HepG2 (cell line): ENCODE data around the gene STPG4. TPM values are rescaled to one million over a fixed set of nuclear protein-coding genes. Genes with fewer than 3 reads are reported as not detected.
A peak's percentile ranks its signal among the peaks of the same experiment; 100 is the strongest.

Experiments
- ATAC-seq: fragments of 200-7000 bp; cut with Tn5 transposase; 3 replicates; pipeline ENCODE4 v1.9.1; 2020; ENCODE audit warnings: mild to moderate bottlenecking, moderate library complexity
- BruUV-seq: library from RNA; stranded (reverse); fragments of 400-500 nt; replicated peaks from 2 replicates; lab custom pipeline; 2021; lab: Mats Ljungman, UMichigan
- CTCF ChIA-PET: fragments of 300-600 bp; formaldehyde crosslinking; extraction: SDS; loops from one replicate; lab custom pipeline; 2021; ENCODE audit warnings: low total read pairs, inconsistent platforms, low intra/inter-chr PET ratio; lab: Yijun Ruan, JAX
- POLR2A ChIA-PET: fragments of 350-600 bp; sonication (Branson Sonifier 250); formaldehyde crosslinking; loops from one replicate; lab custom pipeline; 2020; ENCODE audit warnings: antibody characterized with exemption, inconsistent platforms; lab: Yijun Ruan, JAX
- DNase-seq: peaks from one replicate; pipeline ENCODE4 v3.0.0-alpha.2; 2015; ENCODE audit warnings: low spot score
- FAIRE-seq: peaks from 3 replicates; lab custom pipeline; 2011; peaks lifted over from hg19 to GRCh38; lab: Jason Lieb, UNC
- H2AFZ ChIP-seq: one replicate; pipeline ENCODE4 v1.6.1; 2011; ENCODE audit warnings: low read length, inconsistent platforms
- H3K27ac ChIP-seq: fragments of 300-600 bp; 3 replicates; pipeline ENCODE4 v1.8.0; 2011; ENCODE audit warnings: mixed run types, mild to moderate bottlenecking, mixed read lengths, low read length, inconsistent platforms; ENCODE audit not compliant: insufficient read depth; ENCODE audit errors: extremely low read length
- H3K27me3 ChIP-seq, 2 experiments: fragments of 200-600 bp in 1 of 2; 2 replicates in 1 of 2; 3 replicates in 1 of 2; pipeline versions ENCODE4 v1.6.0 to v1.8.0; 2011; ENCODE audit warnings: low read length in 2 of 2, mild to moderate bottlenecking in 2 of 2, moderate library complexity in 2 of 2, inconsistent platforms in 1 of 2; ENCODE audit not compliant: insufficient read depth in 2 of 2, control insufficient read depth in 1 of 2
- H3K36me3 ChIP-seq, 2 experiments: fragments of 200-600 bp in 1 of 2; replicated peaks in 1 of 2; 2 replicates in 1 of 2; 3 replicates in 1 of 2; pipeline versions ENCODE4 v1.5.1 to v1.8.0; 2011; ENCODE audit warnings: low read length in 2 of 2, inconsistent platforms in 1 of 2; ENCODE audit not compliant: insufficient read depth in 2 of 2, control insufficient read depth in 1 of 2
- H3K4me1 ChIP-seq: 2 replicates; pipeline ENCODE4 v1.5.1; 2012; ENCODE audit warnings: low read length, inconsistent platforms; ENCODE audit not compliant: insufficient read depth
- H3K4me2 ChIP-seq: 2 replicates; pipeline ENCODE4 v1.6.0; 2011; ENCODE audit warnings: low read depth, low read length, inconsistent platforms
- H3K4me3 ChIP-seq, 3 experiments: fragments of 200-600 bp in 1 of 3; sonication (generic), shearing (Covaris generic) in 1 of 3; replicated peaks in 1 of 3; 2 replicates each; pipeline ENCODE4 v1.5.1; 2011 to 2016; ENCODE audit warnings: low read length in 3 of 3, inconsistent platforms in 2 of 3, low read depth in 2 of 3, mild to moderate bottlenecking in 2 of 3, control low read depth in 1 of 3, mixed read lengths in 1 of 3; ENCODE audit not compliant: insufficient read depth in 1 of 3
- H3K79me2 ChIP-seq: one replicate; pipeline ENCODE4 v1.6.1; 2011; ENCODE audit warnings: low read length, inconsistent platforms; ENCODE audit not compliant: insufficient read depth
- H3K9ac ChIP-seq: 2 replicates; pipeline ENCODE4 v1.6.0; 2011; ENCODE audit warnings: mild to moderate bottlenecking, low read depth, low read length, inconsistent platforms; ENCODE audit not compliant: insufficient read depth
- H3K9me3 ChIP-seq: 2 replicates; pipeline ENCODE4 v1.5.1; 2012; ENCODE audit warnings: mild to moderate bottlenecking, low read length
- H4K20me1 ChIP-seq: 2 replicates; pipeline ENCODE4 v1.6.0; 2011; ENCODE audit warnings: inconsistent platforms, mild to moderate bottlenecking, low read length, moderate library complexity; ENCODE audit not compliant: insufficient read depth
- LCORL ChIP-seq, 2 experiments: fragments of 450-650 bp in 1 of 2; sonication (generic) in 1 of 2; formaldehyde crosslinking in 1 of 2; IDR thresholded peaks; 2 replicates each; pipeline versions ENCODE4 v1.5.0 to v1.6.1; 2017 to 2020; ENCODE audit warnings: antibody characterized with exemption in 1 of 2, missing genetic modification reagents in 1 of 2
- SMARCC2 ChIP-seq: fragments of 450-650 bp; IDR thresholded peaks from 2 replicates; pipeline ENCODE4 v1.6.1; 2017; ENCODE audit warnings: antibody characterized with exemption, mild to moderate bottlenecking
- ZNF260 ChIP-seq: sonication (generic); formaldehyde crosslinking; IDR thresholded peaks from 2 replicates; pipeline ENCODE4 v1.4.0; 2020; ENCODE audit warnings: missing genetic modification reagents, low read depth, mild to moderate bottlenecking, borderline replicate concordance
- ZNF687 ChIP-seq: sonication (generic); formaldehyde crosslinking; IDR thresholded peaks from 2 replicates; pipeline ENCODE4 v1.5.1; 2020; ENCODE audit warnings: mild to moderate bottlenecking, missing genetic modification reagents, moderate library complexity
- WGBS: methylation state at CpG from one replicate; pipeline ENCODE4 v1.1.6; 2017; ENCODE audit warnings: low lambda C conversion rate; 5-methylcytosine and 5-hydroxymethylcytosine counted together
- in situ Hi-C: cut with HindIII; loops from 2 replicates; pipeline ENCODE4 v1.10.0; 2017; ENCODE audit warnings: low pct_unique_long_range_greater_than_20kb; ENCODE audit not compliant: extremely low pct_ligation_motif_present
- intact Hi-C: fragments of 100-400 bp; cut with micrococcal nuclease; formaldehyde crosslinking; loops from one replicate; pipeline ENCODE4 v1.10.0; 2022; ENCODE audit not compliant: unreplicated experiment
- polyA plus RNA-seq, 8 experiments: library from polyadenylated mRNA; depleted of rRNA in 3 of 8; stranded (reverse) in 7 of 8; unstranded in 1 of 8; fragments of >200 nt; fragmentation: Illumina TruSeq in 4 of 8; extraction: Trizol in 4 of 8; gene quantifications; 2 replicates each; pipeline versions ENCODE4 v1.2.1 to v1.2.3, GENCODE V29; 2011 to 2016; ENCODE audit warnings: low read depth in 4 of 8, missing spikeins in 1 of 8, mixed read lengths in 1 of 8; ENCODE audit not compliant: insufficient read depth in 1 of 8
- total RNA-seq, 5 experiments: library from RNA; depleted of rRNA; stranded (reverse); fragments of >200 nt; fragmentation: Illumina TruSeq; extraction: Trizol; gene quantifications; 2 replicates each; pipeline ENCODE4 v1.2.3, GENCODE V29; 2016; ENCODE audit warnings: low read depth in 1 of 5
- TF ChIP-seq, protein P1 (sequence below): sonication (generic); formaldehyde crosslinking; IDR thresholded peaks from 2 replicates; pipeline ENCODE4 v1.5.0; 2020; ENCODE audit warnings: missing genetic modification reagents, mild to moderate bottlenecking, borderline replicate concordance

The STPG4 gene
- total and polyA plus RNA-seq, 2 of the 13 experiments (the other 11 are each of a cell fraction or from before 2014, with no cell fraction given): 0.11 to 0.15 TPM

GRCh38 chr2:47088371-47089082, 66.6 kb downstream of the STPG4 start (continued):
- TF ChIP-seq LCORL (IDR thresholded peaks at IDR 0.05) (no peak), LCORL (CRISPR knock-in tag; IDR thresholded peaks at IDR 0.05) (0 out of 2 replicates have a peak, but pooled peaks have one; percentile 24)

- H3K27ac ChIP-seq: no peak overlapping the region
- no peaks in the 10 kb centered on the region for H4K20me1 ChIP-seq
- TF ChIP-seq, protein P1, sequence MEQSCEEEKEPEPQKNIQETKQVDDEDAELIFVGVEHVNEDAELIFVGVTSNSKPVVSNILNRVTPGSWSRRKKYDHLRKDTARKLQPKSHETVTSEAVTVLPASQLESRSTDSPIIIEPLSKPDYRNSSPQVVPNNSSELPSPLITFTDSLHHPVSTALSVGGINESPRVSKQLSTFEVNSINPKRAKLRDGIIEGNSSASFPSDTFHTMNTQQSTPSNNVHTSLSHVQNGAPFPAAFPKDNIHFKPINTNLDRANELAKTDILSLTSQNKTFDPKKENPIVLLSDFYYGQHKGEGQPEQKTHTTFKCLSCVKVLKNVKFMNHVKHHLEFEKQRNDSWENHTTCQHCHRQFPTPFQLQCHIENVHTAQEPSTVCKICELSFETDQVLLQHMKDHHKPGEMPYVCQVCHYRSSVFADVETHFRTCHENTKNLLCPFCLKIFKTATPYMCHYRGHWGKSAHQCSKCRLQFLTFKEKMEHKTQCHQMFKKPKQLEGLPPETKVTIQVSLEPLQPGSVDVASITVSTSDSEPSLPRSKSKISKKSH (CRISPR knock-in tag): 0 out of 2 replicates have a peak, but pooled peaks have one; percentile 46
- TF ChIP-seq ZNF260 (CRISPR knock-in tag) (no peak), SMARCC2 (no peak), ZNF687 (CRISPR knock-in tag) (peak; percentile 19; the same call in 1 of the 2 replicates)
- TF ChIP-seq, all 625 proteins: peak for 2
- POLR2A ChIA-PET: interaction anchor here (1.7 kb wide), 1 partner anchor 17 kb away, joined by 9 read pairs; no protein-coding TSS in a partner anchor
- H3K9me3 ChIP-seq: no peaks in the 10 kb centered on the region
- H3K79me2 ChIP-seq: no peaks in the 10 kb centered on the region
- peaks cover 29% of the 10 kb centered on the region for H3K4me1 ChIP-seq
- 87% methylated on average over 2 of the region's 3 CpGs for WGBS
- no peak overlapping the region for H3K4me2 ChIP-seq
- no peak overlapping the region for H3K9ac ChIP-seq
- no TSS peak for BruUV-seq
- in situ Hi-C loops (no loop called here), intact Hi-C loops (no loop called here)
- H3K36me3 ChIP-seq: no peaks in the 10 kb centered on the region
- H2AFZ ChIP-seq: no peak overlapping the region
- FAIRE-seq: no peak
- H3K4me3 ChIP-seq: no peak overlapping the region
- DNase-seq: no peak
- H3K27me3 ChIP-seq: no peaks in the 10 kb centered on the region
- ATAC-seq: no peak
- CTCF ChIA-PET: no interaction called here
Measured at GRCh38 chr2:47087051-47087450, 68.1 kb downstream of the STPG4 start.
